Nephron (organoid): ENCODE measurements around the gene SSR2.
A peak's percentile ranks its signal among the peaks of the same experiment; 100 is the strongest.

ENCODE experiments used
- H3K27ac Mint-ChIP-seq, 3 experiments: 2 replicates each; pipeline ENCODE4 v1.8.0; 2020; ENCODE audit warnings: mixed read lengths in 3 of 3, mild to moderate bottlenecking in 2 of 3, moderate library complexity in 1 of 3
- H3K27me3 Mint-ChIP-seq: 2 replicates; pipeline ENCODE4 v1.8.0; 2021; ENCODE audit warnings: low read depth, mild to moderate bottlenecking, moderate library complexity, mixed read lengths
- H3K36me3 Mint-ChIP-seq: 2 replicates; pipeline ENCODE4 v1.8.0; 2020; ENCODE audit warnings: low read depth, mixed read lengths
- H3K4me1 Mint-ChIP-seq: 2 replicates; pipeline ENCODE4 v1.8.0; 2020; ENCODE audit warnings: mixed read lengths
- H3K4me3 Mint-ChIP-seq, 3 experiments: 2 replicates each; pipeline ENCODE4 v1.8.0; 2020; ENCODE audit warnings: mild to moderate bottlenecking in 3 of 3, mixed read lengths in 3 of 3, moderate library complexity in 2 of 3
- H3K9me3 Mint-ChIP-seq: 2 replicates; pipeline ENCODE4 v1.8.0; 2020; ENCODE audit warnings: mixed read lengths
- CTCF ChIP-seq, 3 experiments: fragments of 200-600 bp; sonication (generic); IDR thresholded peaks; one replicate each; pipeline ENCODE4 v1.5.0; 2021; ENCODE audit warnings: antibody characterized with exemption in 3 of 3; ENCODE audit not compliant: unreplicated experiment in 3 of 3

Gene SSR2

GRCh38 chr1:155969377-155969791 is 51.4 kb downstream of the SSR2 start:
- H3K4me3 Mint-ChIP-seq: peak overlapping the region in 2 of 3 experiments; percentile 64 to 76
- peaks cover 81% of the 10 kb centered on the region for H3K4me1 Mint-ChIP-seq
- TF ChIP-seq CTCF (IDR thresholded peaks at IDR 0.05; ENCODE audit: unreplicated experiment in 3 of 3): no peak
- peaks cover 40% of the 10 kb centered on the region for H3K36me3 Mint-ChIP-seq
- peak overlapping the region; percentile 91 to 95 (median 94) for H3K27ac Mint-ChIP-seq
- no peaks in the 10 kb centered on the region for H3K27me3 Mint-ChIP-seq
- H3K9me3 Mint-ChIP-seq: no peaks in the 10 kb centered on the region

- no peaks in the 10 kb centered on the region for H3K27me3 Mint-ChIP-seq
- peaks cover 77% of the 10 kb centered on the region for H3K4me1 Mint-ChIP-seq
- no peaks in the 10 kb centered on the region for H3K9me3 Mint-ChIP-seq
- TF ChIP-seq CTCF (IDR thresholded peaks at IDR 0.05; ENCODE audit: unreplicated experiment in 3 of 3): no peak
- H3K4me3 Mint-ChIP-seq: peak overlapping the region; percentile 57 to 76 (median 66)
- H3K36me3 Mint-ChIP-seq: peaks cover 43% of the 10 kb centered on the region
- H3K27ac Mint-ChIP-seq: peak overlapping the region; percentile 91 to 95 (median 94)
Measured at GRCh38 chr1:155968670-155969069, 52.1 kb downstream of the SSR2 start.

- no peaks in the 10 kb centered on the region for H3K27me3 Mint-ChIP-seq
- no peaks in the 10 kb centered on the region for H3K9me3 Mint-ChIP-seq
- peaks cover 43% of the 10 kb centered on the region for H3K36me3 Mint-ChIP-seq
- peak overlapping the region; percentile 57 to 76 (median 66) for H3K4me3 Mint-ChIP-seq
- TF ChIP-seq CTCF (IDR thresholded peaks at IDR 0.05; ENCODE audit: unreplicated experiment in 3 of 3): no peak
- H3K4me1 Mint-ChIP-seq: peaks cover 72% of the 10 kb centered on the region
- peak overlapping the region; percentile 91 to 95 (median 94) for H3K27ac Mint-ChIP-seq
Measured at GRCh38 chr1:155968051-155968400, 52.7 kb downstream of the SSR2 start.

- H3K36me3 Mint-ChIP-seq: peaks cover 48% of the 10 kb centered on the region
- H3K4me1 Mint-ChIP-seq: peaks cover 66% of the 10 kb centered on the region
- H3K27ac Mint-ChIP-seq: peak overlapping the region; percentile 91 to 95 (median 94)
- no peaks in the 10 kb centered on the region for H3K27me3 Mint-ChIP-seq
- TF ChIP-seq CTCF (IDR thresholded peaks at IDR 0.05; ENCODE audit: unreplicated experiment in 3 of 3): no peak
- H3K9me3 Mint-ChIP-seq: no peaks in the 10 kb centered on the region
- H3K4me3 Mint-ChIP-seq: peak overlapping the region; percentile 57 to 76 (median 66)
Measured at GRCh38 chr1:155967341-155968050, 53.3 kb downstream of the SSR2 start.

GRCh38 chr1:155966750-155967149 is 54.0 kb downstream of the SSR2 start:
- Mint-ChIP-seq H3K36me3 (peaks cover 55% of the 10 kb centered on the region), H3K27ac (peak overlapping the region; percentile 91 to 95 (median 94)), H3K9me3 (no peaks in the 10 kb centered on the region), H3K4me3 (peak overlapping the region in 1 of 3 experiments; percentile 76), H3K4me1 (peaks cover 60% of the 10 kb centered on the region), H3K27me3 (no peaks in the 10 kb centered on the region)
- TF ChIP-seq CTCF (IDR thresholded peaks at IDR 0.05; ENCODE audit: unreplicated experiment in 3 of 3): no peak

- Mint-ChIP-seq H3K4me1 (peaks cover 54% of the 10 kb centered on the region), H3K27me3 (no peaks in the 10 kb centered on the region), H3K4me3 (peak overlapping the region in 1 of 3 experiments; percentile 62), H3K36me3 (peaks cover 59% of the 10 kb centered on the region), H3K27ac (peak overlapping the region; percentile 75 to 91 (median 80)), H3K9me3 (no peaks in the 10 kb centered on the region)
- TF ChIP-seq CTCF (IDR thresholded peaks at IDR 0.05; ENCODE audit: unreplicated experiment in 3 of 3): peak in 2 of 3 experiments; percentile 16 to 30
Measured at GRCh38 chr1:155966135-155966534, 54.6 kb downstream of the SSR2 start.
